Kidney (tissue), 14 donors: Measurements from ENCODE around the gene MYLK. TPM values are rescaled to one million over a fixed set of nuclear protein-coding genes. Genes with fewer than 3 reads are reported as not detected.
A peak's percentile ranks its signal among the peaks of the same experiment; 100 is the strongest.

Experiments used
- DNase-seq, 5 donors: peaks; one replicate each; pipeline ENCODE4 v3.0.0-alpha.2; 2013 to 2020
- FAIRE-seq: peaks from 2 replicates; lab custom pipeline; 2012; peaks lifted over from hg19 to GRCh38; lab: Jason Lieb, UNC
- H3K27ac ChIP-seq, 2 donors: one replicate each; pipeline ENCODE4 v1.7.0; 2013; ENCODE audit warnings: low read depth in 2 of 2, low read length in 2 of 2, inconsistent platforms in 1 of 2
- H3K27me3 ChIP-seq: one replicate; pipeline ENCODE4 v1.7.1; 2013; ENCODE audit warnings: low read length, inconsistent platforms; ENCODE audit not compliant: control insufficient read depth, insufficient read depth
- H3K36me3 ChIP-seq, 3 donors: one replicate each; pipeline versions ENCODE4 v1.7.0 to v1.7.1; 2013; ENCODE audit warnings: low read length in 3 of 3, control low read depth in 1 of 3, inconsistent platforms in 1 of 3; ENCODE audit not compliant: insufficient read depth in 3 of 3, control insufficient read depth in 2 of 3
- H3K4me1 ChIP-seq, 3 donors: one replicate each; pipeline versions ENCODE4 v1.7.0 to v1.7.1; 2013; ENCODE audit warnings: low read length in 3 of 3, inconsistent platforms in 1 of 3, low read depth in 1 of 3; ENCODE audit not compliant: control insufficient read depth in 2 of 3, insufficient read depth in 2 of 3
- H3K4me3 ChIP-seq, 3 donors: one replicate each; pipeline versions ENCODE4 v1.7.0 to v1.8.1; 2013; ENCODE audit warnings: low read length in 3 of 3, control low read depth in 1 of 3, inconsistent platforms in 1 of 3
- H3K9ac ChIP-seq, 3 donors: one replicate each; pipeline versions ENCODE4 v1.7.0 to v1.7.1; 2013; ENCODE audit warnings: low read length in 3 of 3, control low read depth in 1 of 3, inconsistent platforms in 1 of 3
- H3K9me3 ChIP-seq, 3 donors: one replicate each; pipeline versions ENCODE4 v1.7.0 to v1.7.1; 2013; ENCODE audit warnings: low read length in 3 of 3, control low read depth in 1 of 3, inconsistent platforms in 1 of 3; ENCODE audit not compliant: control insufficient read depth in 2 of 3, insufficient read depth in 1 of 3
- intact Hi-C: fragments of 100-400 bp; cut with DNase I; formaldehyde crosslinking; loops from one replicate; pipeline ENCODE4 v1.11.1; 2022
- polyA plus RNA-seq: library from polyadenylated mRNA; stranded (reverse); fragments of 350-450 nt; fragmentation: Illumina TruSeq; extraction: RNeasy Lipid Tissue Mini Kit (QIAGEN cat#74804); gene quantifications from one replicate; pipeline ENCODE4 v1.2.3, GENCODE V29; 2014; ENCODE audit warnings: low read depth, low replicate concordance; ENCODE audit not compliant: insufficient read depth
- total RNA-seq: library from RNA; stranded (reverse); fragmentation: NEBNext Ultra II Directional; extraction: Animal tissue kit (Norgen Biotek cat#: 25700); gene quantifications from one replicate; pipeline ENCODE4 v1.2.1, GENCODE V29; 2021
- TF ChIP-seq, protein P1 (sequence below): IDR thresholded peaks from 3 replicates; pipeline ENCODE4 v1.5.1; 2012; ENCODE audit warnings: mild to moderate bottlenecking, moderate library complexity, borderline replicate concordance; ENCODE audit not compliant: insufficient read depth; ENCODE audit errors: extremely low read depth
- donor health status: control.
- donor health status: control.
- donor health status: control.
- donor health status: control.
- donor health status: control.
- donor health status: DM: yes; HTN: yes; CAD: no.
- donor health status: Normal renal cell carcinoma (clear cell type).

Gene MYLK
- total and polyA plus RNA-seq, 2 donors from 2014 or later: 25.3 to 164 TPM

GRCh38 chr3:123583561-123583960, 300.6 kb downstream of the MYLK start:
- Histone ChIP-seq H3K9ac (peak overlapping the region in 1 of 3 donors; percentile 51), H3K4me1 (peaks cover 3 to 7% (median 4%) of the 10 kb centered on the region in 3 donors), H3K36me3 (no peaks in the 10 kb centered on the region), H3K9me3 (no peaks in the 10 kb centered on the region), H3K27ac (no peak overlapping the region), H3K27me3 (no peaks in the 10 kb centered on the region), H3K4me3 (no peak overlapping the region)
- DNase-seq (no peak), FAIRE-seq (no peak)
- TF ChIP-seq, protein P1, sequence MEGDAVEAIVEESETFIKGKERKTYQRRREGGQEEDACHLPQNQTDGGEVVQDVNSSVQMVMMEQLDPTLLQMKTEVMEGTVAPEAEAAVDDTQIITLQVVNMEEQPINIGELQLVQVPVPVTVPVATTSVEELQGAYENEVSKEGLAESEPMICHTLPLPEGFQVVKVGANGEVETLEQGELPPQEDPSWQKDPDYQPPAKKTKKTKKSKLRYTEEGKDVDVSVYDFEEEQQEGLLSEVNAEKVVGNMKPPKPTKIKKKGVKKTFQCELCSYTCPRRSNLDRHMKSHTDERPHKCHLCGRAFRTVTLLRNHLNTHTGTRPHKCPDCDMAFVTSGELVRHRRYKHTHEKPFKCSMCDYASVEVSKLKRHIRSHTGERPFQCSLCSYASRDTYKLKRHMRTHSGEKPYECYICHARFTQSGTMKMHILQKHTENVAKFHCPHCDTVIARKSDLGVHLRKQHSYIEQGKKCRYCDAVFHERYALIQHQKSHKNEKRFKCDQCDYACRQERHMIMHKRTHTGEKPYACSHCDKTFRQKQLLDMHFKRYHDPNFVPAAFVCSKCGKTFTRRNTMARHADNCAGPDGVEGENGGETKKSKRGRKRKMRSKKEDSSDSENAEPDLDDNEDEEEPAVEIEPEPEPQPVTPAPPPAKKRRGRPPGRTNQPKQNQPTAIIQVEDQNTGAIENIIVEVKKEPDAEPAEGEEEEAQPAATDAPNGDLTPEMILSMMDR: no peak
- intact Hi-C loops: no loop called here

GRCh38 chr3:123582315-123582714, 301.8 kb downstream of the MYLK start:
- TF ChIP-seq, protein P1: no peak
- Histone ChIP-seq H3K9ac (no peak overlapping the region), H3K36me3 (no peaks in the 10 kb centered on the region), H3K27me3 (no peaks in the 10 kb centered on the region), H3K4me3 (no peak overlapping the region), H3K4me1 (peaks cover 3 to 7% (median 4%) of the 10 kb centered on the region in 3 donors), H3K9me3 (no peaks in the 10 kb centered on the region), H3K27ac (no peak overlapping the region)
- intact Hi-C loops: no loop called here
- no peak for FAIRE-seq
- DNase-seq: no peak

- no peaks in the 10 kb centered on the region for H3K4me1 ChIP-seq
- intact Hi-C loops: no loop called here
- no peak overlapping the region for H3K4me3 ChIP-seq
- H3K27ac ChIP-seq: no peak overlapping the region
- no peak overlapping the region for H3K9ac ChIP-seq
- TF ChIP-seq, protein P1: no peak
- no peaks in the 10 kb centered on the region for H3K27me3 ChIP-seq
- no peaks in the 10 kb centered on the region for H3K9me3 ChIP-seq
- DNase-seq: no peak
- no peak for FAIRE-seq
- H3K36me3 ChIP-seq: no peaks in the 10 kb centered on the region
Observed at GRCh38 chr3:123576122-123576521, 308.0 kb downstream of the MYLK start.

DNA sequence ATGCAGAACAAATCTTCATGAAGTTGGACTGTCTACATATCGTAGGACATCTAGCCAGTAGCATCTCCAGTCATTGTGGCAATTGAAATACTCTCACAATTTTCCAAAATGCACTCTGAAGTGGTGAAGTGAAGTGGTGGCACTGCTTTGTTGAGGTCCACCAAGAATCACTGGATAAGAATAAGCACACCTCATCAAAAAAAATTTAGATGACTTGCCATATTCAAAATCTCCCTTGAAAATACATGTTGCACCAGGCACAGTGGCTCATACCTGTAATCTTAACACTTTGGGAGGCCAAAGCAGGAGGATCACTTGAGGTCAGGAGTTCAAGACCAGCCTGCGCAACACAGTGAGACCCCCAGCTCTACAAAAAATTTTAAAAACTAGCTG, 312.2 kb downstream of the MYLK start:
- Histone ChIP-seq H3K9ac (no peak overlapping the region), H3K36me3 (no peaks in the 10 kb centered on the region), H3K4me3 (no peak overlapping the region), H3K9me3 (no peaks in the 10 kb centered on the region), H3K4me1 (no peaks in the 10 kb centered on the region), H3K27ac (no peak overlapping the region), H3K27me3 (no peaks in the 10 kb centered on the region)
- intact Hi-C loops: no loop called here
- no peak for DNase-seq
- TF ChIP-seq, protein P1: no peak
- FAIRE-seq: no peak
